ENCODE results near the gene TJP2.

Gene TJP2

DNA sequence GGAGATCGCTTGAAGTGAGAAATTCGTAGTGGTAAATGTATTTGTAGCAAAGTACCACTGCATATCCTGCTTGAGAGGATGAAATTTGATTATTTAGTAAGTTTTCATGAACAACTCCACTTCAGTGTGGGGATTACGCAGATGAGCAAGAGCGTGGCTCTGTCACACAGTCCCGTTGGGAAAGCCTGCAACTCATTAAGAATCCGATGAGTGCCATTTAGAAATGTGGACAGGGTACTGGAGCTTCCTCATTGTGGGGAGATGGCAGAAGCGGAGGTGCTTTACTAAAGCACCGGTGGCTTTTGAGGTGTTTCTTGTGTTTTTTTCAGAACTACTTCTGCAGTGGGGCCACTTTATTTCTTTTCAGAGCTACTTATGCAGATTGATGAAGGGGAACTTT is 1.4 kb downstream of the TJP2 start:
- ChIA-PET CTCF (interaction anchor here (1.1 to 2.7 kb wide), 6 partner anchors 9 to 17 kb away, joined by 3 to 15 read pairs (median 4); no protein-coding TSS in a partner anchor), POLR2A (no interaction called here)
- DNase-seq (ENCODE audit: extremely low spot score), result peak; percentile 39
- TF ChIP-seq, protein P1, sequence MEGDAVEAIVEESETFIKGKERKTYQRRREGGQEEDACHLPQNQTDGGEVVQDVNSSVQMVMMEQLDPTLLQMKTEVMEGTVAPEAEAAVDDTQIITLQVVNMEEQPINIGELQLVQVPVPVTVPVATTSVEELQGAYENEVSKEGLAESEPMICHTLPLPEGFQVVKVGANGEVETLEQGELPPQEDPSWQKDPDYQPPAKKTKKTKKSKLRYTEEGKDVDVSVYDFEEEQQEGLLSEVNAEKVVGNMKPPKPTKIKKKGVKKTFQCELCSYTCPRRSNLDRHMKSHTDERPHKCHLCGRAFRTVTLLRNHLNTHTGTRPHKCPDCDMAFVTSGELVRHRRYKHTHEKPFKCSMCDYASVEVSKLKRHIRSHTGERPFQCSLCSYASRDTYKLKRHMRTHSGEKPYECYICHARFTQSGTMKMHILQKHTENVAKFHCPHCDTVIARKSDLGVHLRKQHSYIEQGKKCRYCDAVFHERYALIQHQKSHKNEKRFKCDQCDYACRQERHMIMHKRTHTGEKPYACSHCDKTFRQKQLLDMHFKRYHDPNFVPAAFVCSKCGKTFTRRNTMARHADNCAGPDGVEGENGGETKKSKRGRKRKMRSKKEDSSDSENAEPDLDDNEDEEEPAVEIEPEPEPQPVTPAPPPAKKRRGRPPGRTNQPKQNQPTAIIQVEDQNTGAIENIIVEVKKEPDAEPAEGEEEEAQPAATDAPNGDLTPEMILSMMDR (IDR thresholded peaks at IDR 0.05; ENCODE audit: control extremely low read depth, extremely low read depth, low read depth, missing control alignments), result no peak

DNA sequence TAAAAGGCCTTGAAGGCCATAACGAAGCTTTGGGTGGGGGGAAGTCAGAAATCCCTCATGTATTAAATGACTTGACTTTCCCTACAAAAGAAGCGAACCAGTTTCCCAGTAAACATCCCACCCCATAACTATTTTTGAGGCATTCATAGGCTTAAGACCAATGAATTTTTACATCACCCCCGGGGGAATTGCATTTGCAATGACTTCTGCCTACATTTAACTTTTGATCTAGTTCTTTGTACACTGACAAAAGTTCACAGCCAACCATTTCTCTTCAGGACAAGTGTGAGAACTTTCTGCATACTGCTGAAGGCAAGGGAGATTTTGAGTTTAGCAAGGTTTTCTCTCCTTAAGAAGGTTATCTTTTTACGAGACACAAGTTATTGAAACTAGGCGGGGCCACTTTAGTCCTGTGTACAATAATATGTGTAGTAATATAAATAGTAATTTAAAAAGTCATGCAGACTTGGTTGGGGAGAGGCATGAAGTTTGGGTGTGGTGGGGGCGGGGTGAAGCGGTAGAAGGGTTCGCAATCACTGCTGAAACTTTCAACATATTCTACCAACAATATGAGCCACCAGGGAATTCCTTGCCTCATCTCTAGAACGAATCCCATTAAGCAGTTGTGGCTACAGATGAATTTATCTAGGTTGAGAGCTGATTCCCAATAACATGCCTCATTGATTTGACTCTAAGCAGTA is 2.5 kb downstream of the TJP2 start:
- ChIA-PET CTCF (interaction anchor here (1.6 to 6.2 kb wide), 2 partner anchors 10 to 17 kb away, joined by 3 to 67 read pairs; no protein-coding TSS in a partner anchor), POLR2A (interaction anchor here (0.7 kb wide), 1 partner anchor 39 kb away, joined by 4 read pairs; no protein-coding TSS in a partner anchor)
- no peak for DNase-seq (ENCODE audit: extremely low spot score)
- TF ChIP-seq, protein P1 (IDR thresholded peaks at IDR 0.05; ENCODE audit: control extremely low read depth, extremely low read depth, low read depth, missing control alignments), result no peak

DNA sequence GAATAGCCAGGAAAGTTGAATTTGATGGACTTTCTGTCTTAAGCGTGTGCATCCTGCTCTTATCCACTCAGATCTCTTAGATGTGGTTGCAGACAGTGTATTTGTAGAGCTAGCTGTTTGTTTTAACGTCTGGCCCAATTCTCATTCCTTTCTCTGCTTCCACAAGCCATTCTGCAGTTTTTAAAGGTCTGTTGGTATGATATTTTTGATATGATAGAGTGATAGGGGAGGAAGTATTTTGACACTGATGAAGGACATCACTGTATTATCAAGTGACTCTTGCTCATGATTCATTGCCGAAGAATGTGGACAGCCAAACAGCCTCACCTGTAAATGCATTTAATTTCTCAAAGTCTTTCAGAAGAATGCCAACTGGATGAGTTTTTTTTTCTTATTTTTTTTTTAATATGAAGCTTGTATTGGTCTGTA is 4.5 kb downstream of the TJP2 start:
- DNase-seq (ENCODE audit: extremely low spot score), result no peak
- POLR2A ChIA-PET, result no interaction called here
- CTCF ChIA-PET, result interaction anchor here (1.2 to 6.2 kb wide), 7 partner anchors 8 to 150 kb away, joined by 3 to 67 read pairs (median 4); no protein-coding TSS in a partner anchor

DNA sequence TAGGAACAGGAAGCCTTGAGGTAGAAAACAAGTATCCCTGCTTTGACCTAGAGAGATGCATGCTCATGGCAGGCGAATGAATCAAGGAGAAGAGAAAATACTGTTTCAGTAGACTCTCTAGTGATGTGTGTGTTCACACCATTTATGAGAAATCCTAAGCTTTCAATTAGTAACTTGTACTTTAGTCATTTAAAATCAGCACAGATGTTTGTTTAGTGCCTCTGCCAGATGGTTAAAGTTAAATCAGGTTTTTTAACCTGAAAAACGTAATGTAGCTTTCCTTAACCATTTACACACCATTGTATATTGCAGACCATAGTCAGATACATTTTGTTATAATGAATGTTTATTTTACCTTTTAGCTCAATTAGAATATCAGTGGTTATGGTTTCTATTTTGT is 5.0 kb downstream of the TJP2 start:
- CTCF ChIA-PET, result interaction anchor here (1.2 to 6.2 kb wide), 6 partner anchors 8 to 151 kb away, joined by 3 to 67 read pairs (median 4); no protein-coding TSS in a partner anchor
- POLR2A ChIA-PET, result interaction anchor here (0.5 kb wide), 1 partner anchor 16 kb away, joined by 5 read pairs; no protein-coding TSS in a partner anchor

More for the DNA sequence above, 4.5 kb downstream of the TJP2 start:
- TF ChIP-seq, protein P1 (IDR thresholded peaks at IDR 0.05; ENCODE audit: control extremely low read depth, extremely low read depth, low read depth, missing control alignments), result no peak

DNA sequence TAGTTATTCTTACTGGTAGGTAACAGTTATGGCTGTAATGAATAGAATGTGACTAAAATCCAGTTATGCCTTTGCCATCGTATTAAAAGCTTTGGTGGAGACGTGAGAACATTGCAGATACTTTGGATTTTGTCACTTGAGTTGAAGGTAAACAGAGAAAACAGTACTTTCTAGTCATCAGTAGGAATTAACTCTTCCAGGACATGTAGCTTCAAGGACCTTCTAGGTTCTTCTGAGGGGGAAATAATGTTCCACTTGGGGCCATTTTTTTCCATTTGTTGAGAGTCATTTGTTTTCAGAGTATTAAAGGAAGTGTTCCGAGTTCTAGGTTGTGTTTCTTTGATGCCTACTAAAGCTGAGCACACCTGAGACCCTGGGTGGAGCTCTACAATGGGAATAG is 6.1 kb downstream of the TJP2 start:
- POLR2A ChIA-PET, result interaction anchor here (0.8 kb wide), 1 partner anchor 128 kb away, joined by 5 read pairs; no protein-coding TSS in a partner anchor
- CTCF ChIA-PET, result interaction anchor here (1.0 to 6.2 kb wide), 6 partner anchors 10 to 144 kb away, joined by 3 to 67 read pairs (median 6); partner anchors contain the start of gene FXN
- no peak for DNase-seq (ENCODE audit: extremely low spot score)
- TF ChIP-seq, protein P1 (IDR thresholded peaks at IDR 0.05; ENCODE audit: control extremely low read depth, extremely low read depth, low read depth, missing control alignments), result no peak

More for the DNA sequence above, 5.0 kb downstream of the TJP2 start:
- DNase-seq (ENCODE audit: extremely low spot score), result no peak
- TF ChIP-seq, protein P1 (IDR thresholded peaks at IDR 0.05; ENCODE audit: control extremely low read depth, extremely low read depth, low read depth, missing control alignments), result no peak

DNA sequence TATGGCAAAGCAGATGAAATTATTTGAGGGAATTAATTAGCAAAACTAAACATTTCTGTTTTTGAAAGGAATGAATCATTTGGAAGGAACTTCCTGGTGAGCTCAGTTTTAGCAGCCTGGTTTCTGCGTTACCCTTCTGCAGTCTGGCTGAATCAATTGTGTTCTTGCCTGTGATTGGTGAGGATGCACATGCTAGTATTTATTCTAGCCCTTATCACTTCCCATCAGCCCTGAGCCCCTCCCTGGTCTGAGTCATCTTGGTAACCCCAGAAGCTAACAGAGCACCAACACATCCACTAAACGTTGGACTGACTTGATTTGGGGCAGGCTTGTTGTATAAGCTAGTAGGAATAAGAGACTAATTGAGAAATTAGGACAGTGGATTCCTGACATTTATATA is 6.6 kb downstream of the TJP2 start:
- TF ChIP-seq, protein P1 (IDR thresholded peaks at IDR 0.05; ENCODE audit: control extremely low read depth, extremely low read depth, low read depth, missing control alignments), result no peak
- POLR2A ChIA-PET, result interaction anchor here (0.8 kb wide), 1 partner anchor 128 kb away, joined by 5 read pairs; no protein-coding TSS in a partner anchor
- no peak for DNase-seq (ENCODE audit: extremely low spot score)
- CTCF ChIA-PET, result interaction anchor here (1.0 to 6.2 kb wide), 6 partner anchors 10 to 145 kb away, joined by 3 to 67 read pairs (median 6); partner anchors contain the start of gene FXN

All from GM10248 (cell line).